GM18519 (cell line): Measurements from ENCODE around the gene OR2T11.
"Not testable (repeated sequence)": the region's sequence is repeated elsewhere in the genome, so short reads cannot be mapped to it uniquely, and the experiment has no call there.

Experiments
- ATAC-seq: cut with Tn5 transposase; IDR thresholded peaks from one replicate; pipeline ENCODE4 v1.9.1; 2021; ENCODE audit warnings: mild to moderate bottlenecking, moderate library complexity; ENCODE audit not compliant: unreplicated experiment, low FRiP score

OR2T11 gene, protein sequence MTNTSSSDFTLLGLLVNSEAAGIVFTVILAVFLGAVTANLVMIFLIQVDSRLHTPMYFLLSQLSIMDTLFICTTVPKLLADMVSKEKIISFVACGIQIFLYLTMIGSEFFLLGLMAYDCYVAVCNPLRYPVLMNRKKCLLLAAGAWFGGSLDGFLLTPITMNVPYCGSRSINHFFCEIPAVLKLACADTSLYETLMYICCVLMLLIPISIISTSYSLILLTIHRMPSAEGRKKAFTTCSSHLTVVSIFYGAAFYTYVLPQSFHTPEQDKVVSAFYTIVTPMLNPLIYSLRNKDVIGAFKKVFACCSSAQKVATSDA

DNA sequence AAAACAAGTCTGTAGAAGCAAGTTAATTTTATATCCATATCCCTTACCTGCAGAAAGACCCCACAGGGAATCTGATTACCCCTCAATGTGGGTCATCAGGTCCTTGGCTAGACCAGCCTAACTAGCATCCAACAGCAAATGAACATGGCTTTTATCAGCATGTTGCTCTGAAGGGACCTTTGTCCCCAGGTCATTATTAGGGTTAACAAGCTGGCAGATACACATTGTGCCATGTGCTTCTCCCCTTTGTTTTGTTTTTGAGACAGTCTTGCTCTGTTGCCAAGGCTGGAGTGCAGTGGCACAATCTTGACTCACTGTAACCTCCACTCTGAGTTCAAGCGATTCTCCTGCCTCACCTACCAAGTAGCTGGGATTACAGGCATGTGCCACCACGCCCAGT lies at the start of gene OR2T11:
Gene OR2T11, minus strand, starts transcription at position 101 of the 400 bp plus-strand sequence. CDS start 7,963 bp downstream, outside the sequence.
- not testable (repeated sequence) for ATAC-seq

DNA sequence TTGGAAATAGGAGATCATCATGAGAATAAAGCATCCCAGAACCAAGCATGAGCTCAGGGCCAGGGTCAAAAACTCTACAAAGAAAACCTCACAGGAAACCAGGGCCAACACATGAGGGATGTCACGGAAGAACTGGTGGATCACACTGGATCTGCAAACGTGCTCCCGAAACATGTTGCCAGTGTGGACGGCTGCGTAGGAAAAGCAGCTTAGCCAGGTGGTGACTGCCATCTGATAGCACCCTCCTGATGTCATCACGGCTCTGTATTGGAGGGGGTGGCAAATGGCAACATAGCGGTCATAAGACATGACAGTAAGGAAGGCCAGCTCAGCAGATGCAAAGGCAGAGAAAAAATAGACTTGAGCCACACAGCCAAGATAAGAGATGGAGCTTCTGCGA lies 46.8 kb upstream of the OR2T11 start:
- ATAC-seq, result no peak

DNA sequence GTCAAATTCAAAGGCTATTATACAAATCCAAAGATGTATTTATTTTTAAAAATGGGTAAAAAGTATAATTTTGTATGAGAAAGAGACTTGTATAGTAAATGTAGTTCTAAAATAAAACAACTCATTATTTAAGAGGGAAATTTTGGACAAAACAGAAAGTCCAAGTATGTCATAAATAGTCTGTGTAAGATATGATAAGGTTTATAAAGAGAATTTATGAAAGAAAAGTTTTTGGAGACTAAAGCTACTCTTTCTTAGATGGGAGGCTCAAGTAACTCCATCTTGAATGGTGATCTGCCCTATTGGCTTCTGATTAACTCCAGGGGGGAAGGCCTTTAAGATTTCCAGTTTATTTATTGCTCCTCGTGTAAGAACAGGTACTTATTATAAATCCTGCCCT lies 35.1 kb upstream of the OR2T11 start:
- ATAC-seq, result no peak

DNA sequence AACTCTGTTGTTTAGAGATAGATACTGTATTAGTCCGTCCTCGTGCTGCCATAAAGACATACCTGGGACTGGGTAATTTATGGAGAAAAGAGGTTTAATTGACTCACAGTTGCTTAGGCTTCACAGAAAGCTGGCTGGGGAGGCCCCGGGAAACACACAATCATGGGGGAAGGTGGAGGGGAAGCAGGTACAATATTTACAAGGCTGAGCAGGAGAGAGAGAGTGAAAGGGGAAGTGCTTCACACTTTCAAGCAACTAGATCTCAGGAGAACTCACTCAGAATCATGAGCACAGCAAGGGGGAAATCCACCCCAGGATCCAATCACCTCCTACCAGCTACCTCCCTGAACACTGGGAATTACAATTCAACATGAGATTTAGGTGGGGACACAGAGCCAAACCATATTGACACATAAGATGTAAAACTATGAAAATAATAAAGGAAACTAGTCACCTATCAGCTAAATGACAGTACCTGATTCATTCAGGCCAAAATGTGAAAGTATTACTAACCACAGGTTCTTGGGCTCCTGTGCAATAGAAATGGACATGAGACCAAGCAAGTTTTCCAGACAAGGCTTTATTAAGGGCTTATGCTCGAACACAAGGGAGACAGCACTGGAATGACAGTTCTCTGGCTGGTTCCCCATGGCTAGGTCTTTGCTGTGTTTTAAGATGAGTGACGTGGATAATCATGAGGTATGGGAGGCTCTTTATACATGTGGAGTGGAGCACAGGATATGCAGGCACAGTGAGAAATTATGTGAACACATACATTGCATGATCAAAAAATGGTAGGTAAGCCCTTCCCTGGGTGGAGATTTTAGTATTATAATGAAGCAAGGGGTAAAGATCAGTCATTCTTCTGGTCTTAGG lies 28.8 kb upstream of the OR2T11 start:
- peak; percentile 93 for ATAC-seq

DNA sequence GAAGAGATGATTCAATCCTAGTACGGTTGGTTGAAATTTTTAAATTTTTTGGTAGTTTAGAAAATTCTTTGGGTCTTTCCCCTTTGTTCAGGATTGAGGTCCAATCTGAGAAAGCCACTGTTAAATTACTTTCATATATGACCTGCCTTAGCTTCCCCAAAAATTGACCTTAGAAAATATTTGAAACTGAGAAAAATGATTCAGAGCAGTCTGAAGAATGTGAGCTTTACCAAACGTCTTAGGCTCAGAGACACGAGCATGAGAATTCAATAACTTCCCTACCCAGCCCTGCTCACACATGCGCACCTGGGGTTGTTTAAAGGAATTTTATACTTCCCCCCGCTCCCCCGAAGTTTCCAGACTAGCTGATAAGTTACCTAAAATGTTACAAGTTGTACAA lies 21.9 kb upstream of the OR2T11 start:
- not testable (repeated sequence) for ATAC-seq

DNA sequence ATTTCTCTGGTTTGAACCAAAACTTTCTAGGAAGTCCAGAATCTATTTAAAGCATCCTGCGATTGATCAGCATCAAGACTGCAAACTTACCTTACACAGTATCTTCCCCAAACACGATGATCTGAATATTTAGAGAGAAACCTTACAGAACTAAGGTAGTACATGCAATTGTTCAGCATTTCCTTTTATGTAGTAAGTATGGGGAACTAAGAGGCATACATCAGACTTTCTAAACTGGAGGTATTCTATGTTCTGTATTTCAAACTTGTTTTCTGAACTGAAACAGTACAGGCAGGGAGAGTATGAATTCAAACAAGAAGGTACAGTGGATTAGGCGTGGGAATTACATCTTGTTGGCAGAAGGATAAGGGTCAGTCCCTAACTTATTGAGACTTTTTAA lies 20.5 kb upstream of the OR2T11 start, which contains the start of gene OR2T27:
Gene OR2T27, minus strand, starts transcription at position 175 of the 400 bp plus-strand sequence. CDS start 4,644 bp downstream, outside the sequence.
- peak; percentile 44 for ATAC-seq

DNA sequence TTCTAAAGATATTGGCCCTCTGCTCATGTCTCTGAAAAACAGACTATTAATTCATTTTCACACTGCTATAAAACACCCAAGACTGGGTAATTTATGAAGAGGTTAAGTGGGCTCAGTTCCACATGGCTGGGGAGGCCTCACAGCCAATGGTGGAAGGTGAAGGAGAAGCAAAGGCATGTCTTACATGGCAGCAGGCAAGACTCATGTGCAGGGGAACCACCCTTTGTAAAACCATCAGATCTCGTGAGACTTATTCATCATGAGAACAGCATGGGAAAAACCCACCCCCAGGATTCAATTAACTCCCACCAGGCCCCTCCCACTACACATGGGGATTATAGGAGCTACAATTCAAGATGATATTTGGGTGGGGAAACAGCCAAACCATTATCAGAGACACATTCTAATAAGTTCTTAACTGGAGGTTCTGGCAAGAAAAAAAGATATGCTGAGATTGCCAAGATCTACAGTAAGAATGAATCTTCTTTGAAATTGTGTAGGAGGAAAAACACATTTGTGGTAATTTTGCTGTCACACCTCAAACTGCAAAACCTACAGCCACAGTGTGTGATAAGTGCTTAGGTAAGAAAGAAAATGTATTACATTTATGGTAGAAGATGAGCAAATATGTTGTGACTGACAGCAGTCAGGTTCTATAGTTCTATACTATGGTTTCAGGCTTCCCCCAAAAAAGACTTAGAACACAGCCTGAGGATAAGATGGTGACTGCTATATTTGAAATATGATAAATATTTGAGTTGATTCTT lies 14.1 kb upstream of the OR2T11 start:
- ATAC-seq, result not testable (repeated sequence)

DNA sequence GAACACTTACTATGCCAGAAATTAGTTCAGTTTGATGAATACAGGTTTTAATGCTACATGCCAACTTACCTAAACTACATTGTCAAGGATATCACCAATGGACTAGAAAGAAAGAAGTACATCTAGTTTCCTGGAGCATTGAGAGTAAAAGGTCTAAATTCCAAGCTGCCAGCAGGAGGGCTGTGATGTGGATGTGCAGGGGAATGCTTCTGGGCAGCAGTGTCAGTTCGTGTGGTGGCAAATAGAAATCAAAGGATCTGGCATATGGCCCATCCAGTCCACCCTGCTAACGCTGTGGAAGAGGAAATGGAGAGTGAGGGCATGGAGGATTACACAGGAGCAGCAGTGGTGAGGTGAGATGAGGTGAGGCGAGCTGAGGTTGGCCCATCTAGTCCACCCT lies 10.3 kb upstream of the OR2T11 start, which contains the start of gene OR2T35:
Gene OR2T35, minus strand, starts transcription at position 101 of the 400 bp plus-strand sequence. CDS start 6,020 bp downstream, outside the sequence.
- ATAC-seq, result not testable (repeated sequence)

DNA sequence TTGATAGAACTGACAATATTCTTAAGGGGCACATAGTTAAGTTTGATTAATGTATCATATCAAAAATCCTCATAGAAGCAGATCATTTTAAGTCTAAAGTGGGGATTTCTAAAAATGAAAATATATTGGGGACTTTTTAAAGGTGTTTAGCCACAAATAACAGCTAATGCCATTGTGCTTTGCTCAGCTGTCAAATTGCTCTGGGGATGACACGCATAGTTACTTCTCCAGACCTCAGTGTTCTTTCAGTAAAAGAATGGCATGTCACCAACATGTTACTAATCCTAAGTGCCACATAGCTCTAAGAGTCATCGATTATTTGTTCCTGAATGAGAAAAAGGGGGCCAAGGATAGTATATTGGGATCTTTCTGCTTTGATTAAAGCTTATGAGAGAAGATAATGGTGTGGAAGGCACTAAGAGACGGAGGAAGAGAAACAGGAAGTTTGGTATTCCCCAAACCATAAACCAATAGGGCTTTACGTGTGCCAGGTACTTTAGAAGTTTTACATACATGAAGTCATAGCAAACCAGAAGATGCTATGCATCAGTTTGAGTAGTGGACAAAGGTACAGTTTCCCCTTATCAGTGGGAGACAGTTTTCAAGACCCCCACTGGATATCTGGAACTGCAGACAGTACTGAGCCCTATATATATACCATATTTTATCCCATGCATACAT lies 8.2 kb upstream of the OR2T11 start:
- peak; percentile 63 for ATAC-seq

DNA sequence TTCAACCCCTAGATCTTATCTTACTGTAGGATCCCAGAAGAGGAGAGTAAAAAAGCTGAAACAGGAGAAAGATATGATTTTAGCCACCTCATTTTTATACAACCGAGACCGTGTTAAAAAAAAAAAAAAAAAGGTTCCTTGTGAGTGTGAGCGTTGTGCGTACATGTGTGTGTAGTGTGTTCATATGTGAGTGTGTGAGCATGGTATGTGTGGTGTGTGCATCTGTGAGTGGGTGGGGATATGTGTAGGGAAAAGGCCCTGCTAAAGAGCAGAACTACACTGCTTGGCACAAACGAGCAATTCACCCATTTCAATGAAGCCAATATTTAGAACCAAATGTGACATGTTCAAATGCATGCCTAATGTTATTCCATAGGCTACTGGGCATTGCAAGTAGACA lies 6.7 kb upstream of the OR2T11 start:
- peak; percentile 9 for ATAC-seq

DNA sequence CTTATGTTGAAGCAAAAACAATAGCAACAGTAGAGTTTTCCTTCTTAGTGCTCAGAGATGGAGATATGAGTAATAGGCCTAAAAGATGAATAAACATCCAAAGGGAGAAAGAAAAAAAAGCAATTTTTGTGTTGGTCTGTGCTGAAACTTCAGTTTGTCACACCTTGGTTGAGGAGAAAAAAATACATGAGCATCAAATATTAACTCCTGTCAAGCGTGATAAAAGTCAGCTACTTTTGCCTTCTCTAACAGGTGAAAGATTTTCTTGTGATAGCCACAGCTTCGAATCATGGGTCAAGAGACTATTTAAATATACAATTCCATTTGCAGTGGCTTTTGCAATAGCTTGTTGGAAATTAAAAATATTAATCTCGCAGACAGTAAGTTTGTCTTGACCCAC lies 6.0 kb upstream of the OR2T11 start:
- peak; percentile 28 for ATAC-seq

DNA sequence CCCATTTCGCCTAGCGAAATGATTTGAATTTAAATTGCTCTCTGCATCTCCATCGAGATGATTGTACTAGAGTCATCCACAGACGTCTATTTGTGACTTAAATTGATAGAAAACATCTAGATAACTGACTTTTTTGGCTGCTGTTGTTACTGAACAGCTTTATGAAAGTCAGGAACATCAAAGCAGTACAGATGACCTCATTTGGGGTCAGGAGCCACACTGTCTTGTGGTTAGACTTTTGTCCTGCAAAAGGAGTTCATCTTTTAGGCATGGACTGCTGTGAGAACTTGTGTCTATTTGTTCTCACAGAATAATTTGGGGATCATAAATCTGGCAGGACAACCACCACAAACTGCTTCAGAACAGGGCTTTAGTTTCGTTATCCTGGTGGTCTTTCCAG lies 4.8 kb upstream of the OR2T11 start:
- peak; percentile 20 for ATAC-seq

DNA sequence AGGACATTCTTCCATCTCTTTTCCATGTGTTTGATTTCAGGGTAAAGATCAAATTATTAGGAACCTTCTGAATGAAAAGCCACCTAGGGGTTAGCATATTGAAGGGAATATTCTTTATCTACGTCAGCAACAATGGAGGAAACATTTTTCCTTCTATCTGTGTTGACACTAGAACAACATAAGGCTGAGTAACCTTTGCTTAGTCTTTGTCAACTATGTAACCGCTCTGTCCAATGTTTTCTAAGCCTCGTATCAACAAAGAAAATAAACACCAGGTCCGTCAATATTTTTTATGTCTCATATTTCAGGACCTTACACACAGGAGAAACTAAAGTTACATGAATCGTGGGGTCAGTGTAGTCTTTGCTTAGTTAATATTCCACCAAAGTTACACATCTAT lies 1.7 kb upstream of the OR2T11 start:
- ATAC-seq, result not testable (repeated sequence)

DNA sequence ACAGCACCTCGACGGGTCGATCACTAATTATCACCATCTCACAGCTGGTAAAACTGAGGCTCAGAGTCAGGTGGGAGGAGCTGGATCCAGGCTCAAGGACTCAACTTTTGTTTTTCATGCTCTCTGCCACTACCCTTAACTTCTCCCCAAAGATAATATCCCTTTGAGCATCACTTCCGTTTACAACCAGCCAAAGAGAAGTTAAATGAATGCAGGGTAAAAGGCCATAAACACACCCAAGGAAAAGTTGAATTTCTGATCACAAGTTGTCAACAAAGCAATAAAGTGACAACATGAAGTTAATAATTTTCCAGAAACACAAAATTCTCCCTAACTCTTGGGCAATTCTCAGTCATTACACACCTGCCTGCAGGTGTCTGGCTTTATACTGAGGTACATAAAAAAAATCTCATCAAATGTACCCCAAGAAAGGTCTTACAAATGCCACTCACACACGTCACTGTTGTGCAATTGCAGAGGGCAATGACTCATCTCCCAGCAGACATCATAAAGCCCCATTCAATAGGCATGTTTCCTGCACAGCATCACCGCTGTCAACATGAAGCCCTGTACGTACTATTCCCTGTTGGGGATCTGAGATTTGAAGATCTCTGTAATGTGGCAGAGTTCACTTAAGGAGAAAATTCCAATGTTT lies 3.4 kb downstream of the OR2T11 start:
- no peak for ATAC-seq

DNA sequence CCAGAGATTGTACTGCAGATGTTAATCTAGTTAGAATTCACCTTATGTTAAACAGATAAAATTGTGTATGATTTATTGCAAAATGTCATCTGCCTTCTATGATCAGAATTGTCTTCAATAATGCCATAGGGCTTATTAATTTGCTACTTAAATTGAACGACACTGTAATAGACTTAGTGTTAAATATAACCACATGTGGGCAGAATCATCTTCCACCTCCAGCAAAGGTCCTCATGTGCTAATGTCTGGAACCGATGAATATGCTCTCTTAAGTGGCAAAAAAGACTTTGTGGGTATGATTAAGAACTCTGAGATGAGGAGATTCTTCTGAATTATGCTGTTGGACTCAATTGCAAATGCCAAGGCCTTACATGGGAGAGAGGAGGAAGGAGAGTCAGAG lies 4.3 kb downstream of the OR2T11 start:
- no peak for ATAC-seq

DNA sequence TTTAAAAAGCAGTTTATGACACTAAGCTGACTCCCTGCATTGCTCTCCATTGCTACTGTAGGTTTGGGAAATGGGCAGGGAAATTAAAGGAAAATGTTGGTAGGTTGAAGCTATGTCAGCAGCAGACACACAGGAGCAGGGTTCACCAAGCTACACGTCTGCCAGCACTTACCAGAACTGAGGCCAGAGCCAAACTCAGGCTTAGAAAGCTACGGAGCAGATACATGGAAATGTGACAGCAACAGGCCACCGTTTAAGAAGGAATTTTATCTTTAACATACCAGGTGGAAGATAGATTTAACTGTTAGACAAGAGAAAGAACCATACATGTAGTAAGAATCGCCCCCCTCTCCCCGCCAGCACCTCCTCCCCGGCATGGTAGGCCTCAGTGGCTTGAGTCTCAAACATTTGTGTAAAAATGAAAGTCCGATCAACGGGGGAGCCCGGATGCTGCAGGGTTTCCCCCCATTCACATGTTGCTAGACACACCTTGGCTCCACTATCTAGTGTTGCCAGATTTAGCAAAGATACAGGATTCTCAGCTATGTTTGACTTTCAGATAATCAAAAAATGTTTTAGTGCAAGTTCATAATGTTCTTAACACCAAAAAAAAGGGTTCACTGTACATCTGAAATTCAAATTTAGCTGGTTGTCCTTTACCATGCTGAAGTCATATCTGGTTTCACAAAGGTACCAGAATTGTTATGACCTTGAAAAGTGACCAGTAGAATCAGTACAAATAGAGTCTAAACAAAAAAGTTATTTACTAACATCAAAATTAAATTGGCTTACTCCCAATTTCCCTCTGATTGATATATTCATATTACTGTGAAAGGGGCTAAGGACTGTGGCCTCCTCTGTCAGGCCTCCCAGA lies 6.7 kb downstream of the OR2T11 start:
- ATAC-seq, result peak; percentile 71

DNA sequence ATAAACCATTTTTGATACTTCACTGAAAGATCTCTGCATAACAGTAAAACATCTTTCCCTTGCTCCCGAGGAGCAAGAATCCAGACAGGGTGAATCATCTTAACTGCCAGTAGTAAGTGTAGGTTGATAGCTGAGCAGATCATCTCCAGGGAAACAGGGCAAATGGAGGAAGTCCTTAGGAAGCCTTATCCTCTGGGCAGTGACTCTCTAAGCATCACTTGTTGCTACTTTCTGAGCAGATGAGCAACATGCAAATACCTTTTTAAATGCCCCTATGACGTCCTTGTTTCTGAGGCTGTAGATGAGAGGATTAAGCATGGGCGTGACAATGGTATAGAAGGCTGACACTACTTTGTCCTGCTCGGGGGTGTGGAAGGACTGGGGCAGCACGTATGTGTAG lies 8.9 kb downstream of the OR2T11 start:
- ATAC-seq, result no peak

DNA sequence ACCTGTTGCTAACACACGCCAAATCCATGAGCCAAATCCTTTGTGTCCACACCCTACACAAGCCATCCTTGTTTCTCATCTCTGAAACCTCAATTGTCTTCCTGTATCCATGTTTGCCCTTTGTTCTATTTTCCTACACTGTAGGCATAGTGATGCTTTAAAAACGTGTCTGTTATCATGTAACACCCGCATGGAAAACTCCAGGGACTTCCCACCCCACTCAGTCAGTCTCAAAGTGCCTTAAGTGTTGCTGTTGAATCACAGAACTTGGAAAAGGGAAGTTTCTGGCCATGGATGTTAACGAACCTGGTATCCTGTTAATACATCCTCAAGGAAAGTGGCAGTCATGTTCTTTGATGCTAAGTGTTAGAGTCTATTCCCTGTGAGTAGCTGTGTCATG lies 9.7 kb downstream of the OR2T11 start:
- no peak for ATAC-seq

DNA sequence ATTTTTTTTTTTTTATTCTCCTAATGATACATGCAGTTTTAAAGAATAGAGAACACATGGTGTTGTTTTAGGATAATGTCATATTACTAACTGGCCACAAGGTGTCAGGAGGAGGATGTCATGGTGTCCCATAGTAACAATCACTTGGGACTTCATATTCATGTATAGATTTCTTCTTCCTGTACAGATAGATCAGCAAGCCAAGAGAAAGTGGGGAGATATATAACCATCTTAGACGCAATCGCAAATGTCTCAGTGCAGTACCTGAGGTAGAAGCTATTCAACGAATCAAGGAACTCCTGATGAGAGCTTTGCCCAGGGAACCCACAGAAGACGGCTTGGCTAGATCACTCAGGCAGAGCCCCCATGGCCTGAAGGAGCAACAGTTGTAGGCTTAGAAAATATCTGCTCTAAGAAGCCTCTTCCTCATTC lies 12.3 kb downstream of the OR2T11 start:
- peak; percentile 85 for ATAC-seq
